ENCODE measurements around the gene SSR2.

Gene SSR2

GRCh38 chr1:155971910-155972809 lies 48.6 kb downstream of the SSR2 start:
- no peak for DNase-seq

GRCh38 chr1:155970531-155971167 lies 50.1 kb downstream of the SSR2 start:
- DNase-seq: peak; percentile 92

GRCh38 chr1:155969377-155969791 lies 51.4 kb downstream of the SSR2 start:
- DNase-seq: no peak

- no peak for DNase-seq
Measured at GRCh38 chr1:155968670-155969069, 52.1 kb downstream of the SSR2 start.

- DNase-seq: no peak
Measured at GRCh38 chr1:155968051-155968400, 52.7 kb downstream of the SSR2 start.

GRCh38 chr1:155967341-155968050 lies 53.3 kb downstream of the SSR2 start:
- no peak for DNase-seq

GRCh38 chr1:155966750-155967149 lies 54.0 kb downstream of the SSR2 start:
- DNase-seq: no peak

- DNase-seq: no peak
Measured at GRCh38 chr1:155966135-155966534, 54.6 kb downstream of the SSR2 start.

GRCh38 chr1:155964193-155964592 lies 56.6 kb downstream of the SSR2 start:
- no peak for DNase-seq

GRCh38 chr1:155962599-155963211 lies 58.0 kb downstream of the SSR2 start:
- no peak for DNase-seq

GRCh38 chr1:155961937-155962336 lies 58.8 kb downstream of the SSR2 start:
- DNase-seq: no peak

- no peak for DNase-seq
Measured at GRCh38 chr1:155960081-155960745, 60.5 kb downstream of the SSR2 start.

All from RPMI8226 (cell line).